Stimulated activated CD4-positive, alpha-beta T cell treated with anti-CD3 and anti-CD28 coated beads, TNF-alpha, amount 100 ng/mL, for 24 hours (primary cell): ENCODE measurements around the gene PAN2.
"Not testable (repeated sequence)": the region's sequence is repeated elsewhere in the genome, so short reads cannot be mapped to it uniquely, and the experiment has no call there.

Experiments
- DNase-seq, 3 experiments: peaks; one replicate each; pipeline ENCODE4 v3.0.0-alpha.2; 2020; ENCODE audit warnings: low read depth in 3 of 3

The PAN2 gene

DNA sequence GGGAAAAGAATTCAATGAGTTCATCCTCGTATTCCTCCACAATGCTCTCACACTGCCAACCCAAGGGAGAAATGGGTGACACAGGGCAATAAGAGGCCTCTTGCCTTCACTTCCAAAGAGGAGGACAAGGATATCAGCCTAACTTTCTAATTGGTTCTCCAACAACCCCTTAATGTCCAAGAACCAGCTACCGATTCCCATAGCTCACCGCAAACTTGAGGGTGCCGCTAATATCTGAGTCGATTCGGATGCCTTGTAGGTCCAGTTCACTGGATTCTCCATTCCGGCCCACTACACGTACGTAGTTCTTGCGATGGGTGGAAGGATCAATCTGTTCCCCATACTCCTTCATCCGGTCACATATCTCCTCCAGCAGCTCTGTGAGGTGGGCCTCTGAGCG lies 22.8 kb downstream of the PAN2 start:
- no peak for DNase-seq

DNA sequence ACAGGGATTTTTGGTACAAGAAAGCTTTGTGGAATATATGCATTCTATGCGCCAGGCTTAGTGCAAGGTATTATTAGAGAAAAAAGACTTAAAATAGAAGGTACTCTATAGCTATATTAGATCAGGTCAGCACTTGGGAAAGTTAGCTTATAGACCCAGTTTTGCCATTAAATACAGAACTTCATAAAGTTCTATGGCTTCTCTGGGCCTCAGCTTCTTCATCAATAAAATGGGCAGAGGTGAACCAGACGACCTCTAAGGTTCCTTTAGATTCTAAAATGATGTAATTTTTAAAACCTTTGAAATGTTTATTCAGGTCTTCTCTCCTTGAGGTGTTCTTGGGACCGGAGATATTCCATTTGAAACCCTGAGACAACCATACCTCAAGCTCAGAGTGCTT lies 25.1 kb downstream of the PAN2 start:
- DNase-seq: no peak

DNA sequence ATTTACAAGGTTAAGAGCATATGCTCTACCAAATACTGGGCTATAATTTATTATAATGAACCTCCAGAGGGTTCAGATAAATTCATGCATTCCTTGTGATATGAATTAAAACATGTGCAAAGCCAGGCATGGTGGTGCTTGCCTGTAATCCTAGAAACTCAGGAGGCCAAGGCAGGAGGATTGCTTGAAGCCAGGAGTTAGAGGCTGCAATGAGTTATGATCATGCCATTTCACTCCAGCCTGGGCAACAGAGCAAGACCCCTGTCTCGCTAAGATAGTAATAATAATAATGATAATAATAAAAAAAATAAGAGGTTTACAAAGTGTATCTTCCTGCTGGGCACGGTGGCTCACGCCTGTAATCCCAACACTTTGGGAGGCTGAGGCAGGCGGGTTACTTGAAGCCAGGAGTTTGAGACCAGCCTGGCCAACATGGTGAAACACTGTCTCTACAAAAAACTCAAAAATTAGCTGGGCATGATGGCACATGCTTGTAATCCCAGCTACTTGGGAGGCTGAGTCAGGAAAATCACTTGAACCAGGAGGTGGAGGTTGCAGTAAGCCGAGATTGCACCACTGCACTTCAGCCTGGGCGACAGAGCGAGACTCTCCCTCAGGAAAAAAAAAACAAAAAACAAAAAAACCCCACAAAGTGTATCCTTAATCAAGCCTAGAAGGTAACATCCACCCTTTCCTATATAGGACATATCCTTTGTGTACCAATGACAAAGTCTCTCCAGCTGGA lies 26.4 kb downstream of the PAN2 start:
- no peak for DNase-seq

DNA sequence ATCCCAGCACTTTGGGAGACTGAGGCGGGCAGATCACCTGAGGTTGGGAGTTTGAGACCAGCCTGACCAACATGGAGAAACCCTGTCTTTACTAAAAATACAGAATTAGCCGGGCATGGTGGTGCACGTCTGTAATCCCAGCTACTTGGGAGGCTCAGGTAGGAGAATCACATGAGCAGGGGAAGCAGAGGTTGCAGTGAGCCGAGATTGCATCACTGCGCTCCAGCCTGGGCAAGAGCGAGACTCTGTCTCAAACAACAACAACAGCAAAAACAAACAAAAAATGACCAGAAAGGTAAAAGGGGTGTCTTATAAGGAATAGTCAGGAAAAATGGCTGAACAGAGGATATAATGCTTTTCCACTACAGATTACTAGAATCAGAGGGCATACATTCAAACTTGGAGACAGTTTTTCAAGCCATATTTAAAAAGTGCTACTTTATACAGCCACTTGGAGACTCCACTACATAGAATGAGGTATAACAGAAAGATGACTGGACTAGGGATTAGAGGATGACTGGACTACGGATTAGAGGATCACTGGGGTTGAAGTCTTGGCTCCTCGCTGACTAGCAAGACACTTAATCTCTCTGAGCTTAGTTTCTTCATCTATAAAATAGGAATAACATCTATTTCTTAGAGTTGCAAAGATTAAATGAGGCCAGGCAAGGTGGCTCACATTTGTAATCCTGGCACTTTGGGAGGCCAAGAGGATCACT lies 28.8 kb downstream of the PAN2 start:
- no peak for DNase-seq

DNA sequence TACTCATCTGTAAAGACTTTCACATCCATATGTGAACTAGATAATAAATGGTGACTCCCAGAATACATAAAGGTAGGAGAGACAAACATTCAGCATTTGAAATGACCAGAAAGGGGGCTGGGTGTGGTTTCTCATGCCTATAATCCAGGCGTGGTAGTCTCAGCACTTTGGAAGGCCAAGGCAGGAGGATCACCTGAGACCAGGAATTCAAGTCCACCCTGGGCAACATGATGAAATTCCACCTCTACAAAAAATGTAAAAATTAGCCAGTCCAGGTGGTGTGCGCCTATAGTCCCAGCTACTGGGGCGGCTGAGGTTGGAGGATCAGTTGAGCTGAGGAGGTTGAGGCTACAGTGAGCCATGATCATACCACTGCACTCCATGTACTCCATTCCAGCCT lies 29.5 kb downstream of the PAN2 start:
- DNase-seq: no peak

DNA sequence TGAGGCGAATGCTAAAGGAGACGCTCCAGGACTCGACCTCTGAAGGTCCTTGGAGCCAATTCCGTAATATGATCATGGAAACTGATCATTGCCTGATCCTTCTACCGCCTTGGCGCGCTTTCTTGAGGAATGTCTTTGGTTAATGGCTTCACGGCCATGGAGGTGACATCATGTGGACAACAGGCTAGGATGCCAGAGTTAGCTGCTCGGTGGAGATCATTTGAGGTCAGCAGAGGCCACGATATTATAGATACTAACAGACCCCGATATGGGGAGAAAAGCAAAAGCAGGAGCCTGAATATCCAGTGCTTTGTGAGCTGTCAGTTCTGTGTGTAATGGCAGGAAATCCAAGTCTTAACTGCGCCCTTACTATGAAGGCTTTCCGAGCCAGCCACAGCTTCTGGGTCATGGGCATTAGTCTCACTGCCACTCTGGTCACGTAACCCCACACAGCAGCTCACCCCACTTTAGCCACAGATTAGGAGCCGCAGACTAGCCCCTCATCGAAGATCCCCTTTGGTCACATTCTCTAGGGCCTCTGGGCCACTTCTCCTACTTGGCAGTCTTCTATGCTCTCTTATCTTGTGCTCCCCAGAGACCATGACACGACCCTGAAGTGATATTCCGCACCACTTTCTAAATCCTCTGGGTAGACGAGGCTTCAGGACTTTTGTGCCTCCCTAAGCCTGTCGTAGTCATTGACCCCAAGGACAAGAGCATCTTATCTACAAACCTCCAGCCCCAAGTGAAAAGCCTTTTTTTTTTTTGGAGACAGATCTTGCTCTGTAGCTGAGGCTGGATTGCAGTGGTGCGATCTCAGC lies 32.9 kb downstream of the PAN2 start:
- DNase-seq: no peak

DNA sequence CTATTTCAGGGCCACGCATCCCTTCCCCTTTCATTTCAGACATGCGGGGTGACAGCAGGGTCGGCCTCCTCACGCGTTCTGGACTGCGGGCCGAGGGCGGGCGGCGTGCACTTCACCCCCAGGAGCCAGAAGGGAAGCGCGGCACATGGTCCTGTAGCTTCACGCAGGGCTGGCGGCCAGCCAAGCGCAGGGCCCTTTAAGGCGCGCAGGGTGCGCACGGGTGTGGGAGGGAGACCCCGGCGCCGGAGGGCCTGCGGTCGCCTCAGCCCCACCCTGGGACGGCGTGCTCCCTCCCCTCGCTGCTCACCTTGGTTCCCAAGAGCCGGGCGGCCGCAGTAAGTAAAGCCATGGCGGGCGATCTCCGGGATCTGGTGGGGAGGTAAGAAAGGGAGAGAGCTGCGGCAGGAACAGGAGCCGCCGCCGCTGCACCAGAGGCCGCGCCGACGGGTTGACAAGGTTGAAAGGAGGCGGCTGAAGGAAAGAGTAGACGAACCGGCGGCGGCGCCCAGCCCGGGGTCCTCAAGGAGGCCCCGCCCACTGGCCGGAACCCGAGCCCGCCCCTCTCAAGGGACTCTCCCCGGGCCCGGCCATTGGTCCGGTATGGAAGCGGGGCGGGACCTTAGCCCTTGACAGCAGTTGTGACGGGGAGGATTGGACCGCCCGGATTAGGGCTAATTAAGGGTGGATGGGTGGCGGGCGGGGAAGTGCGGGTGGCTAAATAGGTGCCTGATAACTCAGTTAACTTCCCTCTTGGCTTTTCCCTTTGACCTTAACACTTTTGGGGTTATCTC lies 33.8 kb downstream of the PAN2 start, which contains the start of gene CS:
CS (minus strand) TSS at position 478 of the 791 bp plus-strand sequence; CDS start at position 349, 129 bp downstream.
- DNase-seq: peak; percentile 96 to 98 (median 97)

DNA sequence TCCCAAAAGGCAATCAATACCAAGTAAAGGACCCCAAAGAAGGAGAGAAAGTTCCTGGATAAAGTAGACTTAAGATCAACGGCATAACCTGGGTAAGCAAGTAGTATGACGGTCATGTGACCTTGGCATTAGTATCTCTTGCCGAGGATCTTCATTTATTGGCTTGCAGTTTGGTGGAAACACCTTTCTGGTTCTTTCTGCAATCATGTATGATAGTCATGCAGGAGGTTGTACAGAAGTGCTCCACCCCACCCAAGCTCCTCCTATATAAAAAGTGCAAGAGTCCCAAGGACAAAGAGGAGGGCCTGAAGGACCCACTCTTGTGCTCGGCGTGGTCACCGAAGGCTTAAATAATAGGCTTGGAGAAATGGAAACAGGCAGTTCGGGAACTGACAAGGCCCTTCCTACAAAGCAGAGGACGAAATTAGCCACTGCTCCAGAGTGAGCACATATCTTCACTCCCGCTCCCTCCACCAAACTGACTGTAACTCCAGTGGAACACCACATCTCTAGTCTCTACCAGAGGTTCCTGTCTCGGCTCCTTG lies 34.4 kb downstream of the PAN2 start:
- peak in 1 of 3 experiments; percentile 9 for DNase-seq

DNA sequence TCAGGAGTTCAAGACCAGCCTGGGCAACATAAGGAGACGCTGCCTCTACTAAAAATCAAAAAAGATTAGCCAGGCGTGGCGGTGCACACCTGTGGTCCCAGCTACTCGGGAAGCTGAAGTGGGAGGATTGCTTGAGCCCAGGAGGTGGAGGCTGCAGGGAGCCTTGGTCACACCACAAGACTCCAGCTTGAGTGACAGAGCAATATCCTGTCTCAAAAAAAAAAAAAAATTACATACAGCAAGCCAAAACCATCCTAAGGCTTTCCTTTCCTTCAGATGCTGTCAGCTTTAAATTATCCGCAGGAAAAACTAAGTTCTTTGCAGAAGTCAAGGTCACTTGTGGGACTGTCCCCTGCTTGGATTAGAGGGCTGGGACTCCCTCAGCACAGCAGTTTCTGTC lies 35.0 kb downstream of the PAN2 start:
- DNase-seq: no peak

DNA sequence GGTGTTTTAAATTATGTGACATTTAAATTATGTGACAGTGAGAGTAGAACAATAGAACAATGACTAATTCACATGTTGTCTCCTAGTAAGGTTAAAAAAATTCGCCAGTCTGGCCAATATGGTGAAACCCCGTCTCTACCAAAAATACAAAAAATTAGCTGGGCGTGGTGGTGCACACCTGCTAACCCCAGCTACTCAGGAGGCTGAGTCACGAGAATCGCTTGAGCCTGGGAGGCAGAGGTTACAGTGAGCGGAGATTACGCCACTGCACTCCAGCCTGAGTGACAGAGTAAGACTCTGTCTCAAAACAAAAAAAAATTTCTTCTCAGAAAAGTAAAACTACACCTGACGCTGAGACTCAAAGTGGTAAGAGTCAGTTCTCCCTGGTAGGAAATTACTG lies 36.4 kb downstream of the PAN2 start:
- no peak for DNase-seq

DNA sequence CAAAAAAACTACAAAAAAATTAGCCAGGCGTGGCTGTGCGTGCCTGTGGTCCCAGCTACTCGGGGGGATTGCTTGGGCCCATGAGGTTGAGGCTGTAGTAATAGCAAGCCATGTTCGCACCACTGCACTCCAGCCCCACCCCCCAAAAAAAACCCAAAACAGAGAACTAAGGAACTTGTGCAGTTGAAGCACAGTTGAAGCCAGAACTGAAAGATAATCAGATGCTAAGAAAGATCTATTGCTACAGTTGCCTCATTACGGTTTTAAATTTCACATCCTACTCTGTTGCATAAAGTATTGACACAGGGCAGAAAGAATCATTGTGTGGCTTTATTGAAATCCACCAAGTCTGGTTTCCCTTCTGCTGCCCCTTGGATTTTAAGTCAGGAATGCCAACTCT lies 37.5 kb downstream of the PAN2 start:
- DNase-seq: no peak

DNA sequence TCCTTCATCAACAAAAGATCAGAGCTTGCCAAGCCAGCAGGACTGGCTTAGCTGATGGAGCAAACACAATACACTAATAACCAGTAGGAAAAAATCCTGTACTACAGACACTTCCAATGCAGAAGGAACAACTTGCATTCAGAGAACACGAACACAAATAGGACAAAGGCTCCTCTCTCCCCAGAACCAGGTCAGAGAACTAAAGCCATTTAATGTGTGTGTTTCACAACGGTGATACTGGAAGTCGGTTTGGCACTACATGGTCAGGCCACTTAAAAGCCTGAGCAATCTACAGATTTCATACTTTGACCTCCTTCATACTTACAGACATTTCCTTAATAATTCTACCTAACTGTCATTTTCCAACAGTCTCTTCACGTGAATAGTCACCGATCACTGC lies 40.0 kb downstream of the PAN2 start:
- no peak for DNase-seq

DNA sequence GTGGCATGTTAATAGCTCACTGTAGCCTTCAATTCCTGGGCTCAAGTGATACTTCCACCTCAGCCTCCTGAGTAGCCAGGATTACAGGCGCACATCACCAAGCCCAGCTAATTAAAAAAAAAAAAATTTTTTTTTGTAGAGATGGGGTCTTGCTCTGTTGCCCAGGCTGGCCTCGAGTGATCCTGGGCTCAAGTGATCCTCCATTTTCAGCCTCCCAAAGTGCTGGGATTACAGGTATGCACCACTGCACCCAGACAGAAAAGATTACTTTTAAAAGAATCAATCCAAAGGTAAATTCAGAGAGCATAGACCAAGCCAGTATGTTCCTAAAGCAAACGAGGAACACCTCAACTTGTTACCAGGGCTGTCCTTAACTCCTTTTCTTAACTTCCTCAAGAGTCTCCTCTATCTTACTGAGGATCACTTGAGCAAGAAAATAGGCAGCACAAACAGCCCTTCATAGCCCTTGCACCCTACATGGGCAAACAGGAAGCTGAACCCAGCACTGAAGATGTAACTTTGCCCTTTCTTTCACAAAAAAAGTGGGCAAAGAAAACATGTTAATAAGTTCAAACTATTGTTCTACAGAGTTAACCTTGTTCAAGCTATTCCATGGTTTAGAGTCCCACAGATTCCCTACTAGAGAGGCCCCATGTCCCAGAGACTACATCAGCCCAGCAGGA lies 45.0 kb downstream of the PAN2 start:
- no peak for DNase-seq

DNA sequence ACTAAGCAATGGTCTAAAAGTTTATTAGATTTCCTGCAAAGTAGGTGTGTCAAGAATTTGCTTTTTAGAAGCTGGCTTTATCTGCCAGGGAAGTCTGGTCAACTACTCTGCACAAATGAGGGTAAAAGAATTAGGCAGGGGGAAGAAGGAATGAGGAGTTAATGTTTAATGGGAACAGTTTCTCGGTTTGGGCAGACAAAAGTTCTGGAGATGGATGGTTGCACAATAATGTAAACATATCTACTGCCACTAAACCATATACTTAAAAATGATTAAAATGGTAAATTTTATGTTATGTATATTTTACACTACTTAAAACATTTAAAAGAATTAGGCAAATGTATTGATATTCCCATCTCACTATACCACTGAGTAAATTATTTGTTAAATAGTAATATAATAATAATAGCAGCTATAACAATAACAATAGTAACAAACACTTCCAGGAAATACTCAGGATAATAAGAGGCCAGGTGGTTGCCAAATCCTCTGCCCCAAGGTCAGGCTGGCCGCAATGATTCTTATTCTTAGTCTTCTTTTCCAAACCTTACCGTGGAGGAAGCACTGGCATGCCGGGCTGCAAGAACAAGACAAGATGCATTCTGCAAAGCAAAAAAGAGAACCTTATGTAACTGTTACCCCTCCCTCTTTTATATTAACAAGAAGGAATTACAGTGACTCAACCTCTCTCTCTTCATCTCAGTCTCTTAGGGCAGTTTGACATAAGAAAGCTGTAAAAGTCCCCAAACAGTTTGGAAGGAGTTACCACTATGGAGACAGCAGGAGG lies 47.6 kb downstream of the PAN2 start:
- DNase-seq: no peak

DNA sequence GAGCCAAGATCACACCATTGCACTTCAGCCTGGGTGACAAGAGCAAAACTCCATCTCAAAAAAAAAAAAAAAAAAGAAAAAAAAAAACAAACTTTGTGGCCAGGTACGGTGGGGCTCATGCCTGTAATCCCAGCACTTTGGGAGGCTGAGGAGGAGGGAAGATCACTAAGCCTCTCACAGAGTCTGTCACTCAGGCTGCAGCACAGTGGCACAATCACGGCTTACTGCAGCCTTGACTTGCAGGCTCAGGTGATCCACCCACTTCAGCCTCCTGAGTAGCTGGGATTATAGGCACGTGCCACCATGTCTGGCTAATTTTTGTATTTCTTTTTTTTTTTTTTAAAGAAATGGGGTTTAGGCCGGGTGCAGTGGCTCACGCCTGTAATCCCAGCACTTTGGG lies 49.5 kb downstream of the PAN2 start:
- DNase-seq: not testable (repeated sequence)

DNA sequence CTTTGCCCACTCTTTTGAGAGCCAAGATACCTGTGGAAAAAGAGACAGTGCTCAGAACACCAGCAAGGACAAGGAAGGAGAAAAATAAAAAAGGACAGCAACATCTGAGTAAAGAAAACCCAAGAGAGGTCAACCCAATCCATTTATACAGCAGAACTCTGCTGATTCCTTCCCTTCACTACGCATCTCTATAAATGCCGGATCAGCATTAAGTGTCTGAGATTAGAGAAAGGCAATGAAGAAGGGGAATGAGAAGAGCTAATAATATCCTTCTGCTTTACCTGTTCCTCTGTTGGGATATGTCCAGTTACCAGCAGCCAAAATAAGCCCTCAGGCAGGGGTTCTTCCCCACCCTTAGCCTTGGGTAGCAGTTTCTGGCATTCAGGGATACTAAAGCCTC lies 51.2 kb downstream of the PAN2 start:
- no peak for DNase-seq

DNA sequence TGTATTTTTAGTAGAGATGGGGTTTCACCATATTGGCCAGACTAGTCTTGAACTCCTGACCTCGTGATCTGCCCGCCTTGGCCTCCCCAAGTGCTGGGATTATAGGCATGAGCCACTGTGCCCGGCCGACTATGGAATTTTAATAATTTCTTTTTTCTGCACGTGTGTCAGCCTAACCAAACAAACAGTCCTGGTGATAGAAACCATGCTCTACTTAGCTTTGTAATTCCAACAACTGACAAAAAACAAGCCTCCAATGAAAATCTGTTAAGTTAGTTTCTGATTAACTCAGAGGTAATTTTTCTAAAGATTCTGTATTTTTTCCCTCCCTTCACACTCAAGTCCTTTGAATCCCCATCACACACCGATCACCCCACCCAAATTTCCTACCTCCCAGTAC lies 51.8 kb downstream of the PAN2 start:
- no peak for DNase-seq

DNA sequence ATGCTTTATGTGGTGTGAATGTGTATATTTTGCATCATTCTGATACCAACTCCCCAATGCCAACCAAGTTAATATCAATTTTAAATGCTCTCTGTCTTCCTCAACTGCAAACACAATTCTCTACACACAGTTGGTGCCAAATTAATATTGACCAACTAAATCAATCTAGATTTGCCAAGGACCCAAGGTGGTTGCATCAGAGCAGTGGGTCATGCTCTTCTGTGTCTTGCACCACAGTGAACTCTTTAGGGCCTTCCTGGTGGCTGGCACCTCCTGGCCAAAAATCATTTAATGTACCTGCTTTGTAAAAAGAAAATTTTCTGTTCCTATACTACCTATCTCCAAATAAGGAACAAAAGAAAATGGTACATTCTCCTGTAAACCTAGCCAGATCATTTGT lies 53.0 kb downstream of the PAN2 start:
- no peak for DNase-seq

DNA sequence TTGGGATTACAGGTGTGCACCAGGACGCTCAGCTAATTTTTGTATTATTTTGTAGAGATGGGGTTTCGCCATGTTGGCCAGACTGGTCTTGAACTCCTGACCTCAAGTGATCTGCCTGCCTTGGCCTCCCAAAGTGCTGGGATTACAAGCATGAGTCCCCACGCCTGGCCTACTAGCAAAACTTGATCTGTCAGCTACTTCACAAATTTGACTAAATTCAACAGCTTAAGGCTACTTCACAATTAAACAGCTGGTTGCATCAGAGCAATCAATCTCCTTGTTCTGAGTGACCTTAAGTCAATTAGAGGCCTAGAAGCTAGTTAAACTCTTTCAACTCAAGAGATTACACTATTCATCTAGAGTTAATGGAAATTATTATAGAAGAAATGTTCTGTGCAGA lies 54.9 kb downstream of the PAN2 start:
- DNase-seq: no peak

DNA sequence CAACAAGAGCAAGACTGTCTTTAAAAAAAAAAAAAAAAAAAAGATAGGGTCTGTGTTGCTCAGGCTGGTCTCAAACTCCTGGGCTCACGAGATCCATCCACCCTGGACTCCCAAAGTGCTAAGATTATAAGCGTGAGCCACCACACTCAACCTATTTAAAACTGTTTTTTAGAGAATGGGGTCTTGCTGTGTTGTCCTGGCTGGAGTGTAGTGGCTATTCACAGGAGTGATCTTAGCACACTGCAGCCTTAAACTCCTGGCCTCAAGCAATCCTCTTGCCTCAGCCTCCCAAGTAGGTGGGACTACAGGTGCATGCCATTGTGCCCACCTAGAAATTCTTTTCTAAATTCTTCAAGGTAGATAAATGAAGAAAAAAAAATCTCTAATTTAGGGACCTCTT lies 59.5 kb downstream of the PAN2 start:
- no peak for DNase-seq
